IPS-NIHi11 (cell line): ENCODE data around the gene BLCAP.
"Not testable (repeated sequence)": the region's sequence is repeated elsewhere in the genome, so short reads cannot be mapped to it uniquely, and the experiment has no call there.

Experiments
- DNase-seq: peaks from one replicate; pipeline ENCODE4 v3.0.0; 2012; ENCODE audit warnings: mixed read lengths, low spot score

Gene BLCAP, protein sequence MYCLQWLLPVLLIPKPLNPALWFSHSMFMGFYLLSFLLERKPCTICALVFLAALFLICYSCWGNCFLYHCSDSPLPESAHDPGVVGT

DNA sequence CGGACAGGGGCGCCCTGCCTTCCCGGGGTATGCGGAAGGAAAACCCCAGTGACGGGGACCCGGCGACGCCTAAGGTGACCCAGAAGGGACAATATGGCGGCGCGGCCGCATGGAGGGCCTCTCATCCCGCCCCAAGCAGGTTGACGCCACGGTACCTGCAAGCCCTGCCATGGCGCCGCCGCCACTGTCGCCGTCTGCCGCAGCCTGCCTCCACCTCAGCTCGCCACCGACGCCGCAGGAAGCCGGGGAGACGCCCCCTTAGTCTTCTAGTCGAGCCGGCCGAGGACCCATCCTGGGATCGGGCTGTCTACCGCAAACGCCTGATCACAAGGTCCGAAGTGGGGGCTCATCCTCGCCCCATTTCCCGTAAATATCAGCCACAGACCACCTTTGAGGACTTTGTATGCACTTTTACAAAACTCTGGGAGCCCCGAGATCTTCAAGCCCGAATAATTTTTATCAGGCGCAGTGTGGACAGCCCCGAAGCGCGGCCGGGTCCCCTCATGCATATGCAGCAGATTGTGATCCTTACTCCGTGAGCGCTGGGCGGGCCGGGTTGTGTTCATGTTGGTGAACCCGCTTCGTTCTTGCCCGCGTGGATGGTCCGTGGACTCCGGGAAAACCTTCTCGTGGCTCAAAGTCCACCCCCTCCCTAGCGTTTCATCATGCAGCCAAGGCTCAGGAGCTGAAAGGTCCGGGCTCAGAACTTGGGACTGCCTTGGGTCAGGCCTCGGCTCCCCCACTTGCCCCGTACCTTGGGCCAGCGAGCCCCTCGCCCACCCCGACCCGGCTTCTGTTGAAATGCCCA, at the start of gene BLCAP:
Gene BLCAP (minus strand): TSS at position 239 of the 808 bp plus-strand sequence. CDS start 8,702 bp downstream, outside the sequence.
- peak; percentile 96 for DNase-seq

DNA sequence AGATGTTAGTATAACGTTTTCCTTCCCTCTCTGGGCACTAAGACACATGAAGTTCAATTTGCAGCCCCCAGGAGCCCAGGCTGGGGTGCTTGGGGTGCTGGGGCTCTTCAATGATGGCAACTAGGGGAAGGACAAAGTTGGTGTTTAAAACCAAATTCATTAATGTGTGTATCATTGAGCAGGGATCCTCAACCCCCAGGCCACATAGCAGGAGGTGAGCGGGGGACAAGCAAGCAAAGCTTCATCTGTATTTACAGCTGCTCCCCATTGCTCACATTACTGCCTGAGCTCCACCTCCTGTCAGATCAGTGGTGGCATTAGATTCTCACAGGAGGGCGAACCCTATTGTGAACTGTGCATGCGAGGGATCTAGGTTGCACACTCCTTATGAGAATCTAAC, 49.8 kb upstream of the BLCAP start:
- not testable (repeated sequence) for DNase-seq

DNA sequence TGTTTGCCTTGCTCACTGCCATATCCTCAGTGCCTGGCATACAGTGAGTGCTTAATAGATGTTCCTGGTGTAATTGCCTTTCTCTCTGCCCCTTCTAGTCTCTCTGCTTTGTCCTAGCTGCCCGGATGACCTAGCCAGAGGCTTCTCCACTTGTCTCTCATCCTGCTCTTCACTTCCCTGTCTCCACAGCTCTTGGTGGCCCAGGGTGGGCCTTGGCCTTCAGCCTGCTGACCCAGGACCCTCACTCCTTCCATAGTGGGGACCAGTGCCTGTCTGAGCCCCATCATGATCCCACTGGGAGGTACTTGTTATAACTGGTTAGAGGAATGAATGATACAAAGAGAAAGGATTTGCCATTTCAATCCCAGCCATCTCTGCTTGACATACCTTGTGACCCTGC, 49.2 kb upstream of the BLCAP start:
- DNase-seq = no peak

DNA sequence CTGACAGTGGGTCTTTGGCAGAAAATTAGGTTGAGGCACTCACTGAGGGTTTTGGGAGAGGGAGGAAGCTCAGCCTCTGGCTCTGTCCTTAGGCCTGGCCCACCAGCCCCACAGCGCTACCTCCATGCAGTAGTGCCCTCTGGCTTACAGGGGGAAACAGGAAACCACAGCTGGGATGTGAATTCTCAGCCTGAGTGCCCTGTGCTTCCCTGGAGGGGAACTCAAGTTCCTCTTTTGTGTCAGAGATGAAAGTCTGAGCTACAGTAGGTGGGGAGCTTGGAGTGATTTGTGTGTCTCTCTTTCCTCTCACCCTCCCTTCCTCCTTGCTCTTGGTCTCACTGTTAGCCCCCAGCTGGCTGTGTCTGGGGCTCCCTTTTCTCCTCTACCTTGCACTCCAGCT, 48.2 kb upstream of the BLCAP start:
- DNase-seq = peak; percentile 59

DNA sequence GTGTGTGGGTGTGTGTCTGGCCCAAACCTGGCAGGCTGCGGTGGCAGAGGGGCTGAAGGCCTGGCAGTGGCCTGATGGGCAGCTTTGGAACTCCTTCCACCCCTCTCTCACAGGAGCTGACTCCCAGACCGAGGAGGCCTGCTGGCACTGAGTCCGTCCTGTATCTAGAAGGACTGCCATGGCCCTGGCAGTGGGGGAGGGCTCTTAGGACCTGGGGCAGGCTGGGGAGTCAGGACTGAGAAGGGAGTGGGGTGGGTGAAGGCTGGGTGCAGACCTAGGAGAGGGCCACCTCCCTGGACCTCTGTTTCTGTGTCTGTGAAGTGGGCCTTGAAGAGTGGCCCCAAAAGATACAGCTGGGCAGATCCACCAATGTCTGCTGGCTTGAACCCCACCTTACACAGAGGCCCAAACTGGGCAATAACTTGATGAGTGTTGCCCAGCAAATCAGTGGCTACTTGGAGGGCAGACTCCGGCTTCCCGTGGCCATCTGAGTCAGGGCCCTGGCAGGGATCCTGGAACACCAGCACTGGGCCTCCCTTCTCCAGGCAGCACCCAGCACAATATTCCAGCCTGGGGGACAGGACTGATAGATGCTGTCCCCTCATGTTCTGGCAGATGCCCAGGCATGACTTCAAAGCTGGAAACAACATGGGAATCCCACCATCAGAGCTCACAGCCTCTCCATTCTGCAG, 46.7 kb upstream of the BLCAP start:
- DNase-seq = no peak

DNA sequence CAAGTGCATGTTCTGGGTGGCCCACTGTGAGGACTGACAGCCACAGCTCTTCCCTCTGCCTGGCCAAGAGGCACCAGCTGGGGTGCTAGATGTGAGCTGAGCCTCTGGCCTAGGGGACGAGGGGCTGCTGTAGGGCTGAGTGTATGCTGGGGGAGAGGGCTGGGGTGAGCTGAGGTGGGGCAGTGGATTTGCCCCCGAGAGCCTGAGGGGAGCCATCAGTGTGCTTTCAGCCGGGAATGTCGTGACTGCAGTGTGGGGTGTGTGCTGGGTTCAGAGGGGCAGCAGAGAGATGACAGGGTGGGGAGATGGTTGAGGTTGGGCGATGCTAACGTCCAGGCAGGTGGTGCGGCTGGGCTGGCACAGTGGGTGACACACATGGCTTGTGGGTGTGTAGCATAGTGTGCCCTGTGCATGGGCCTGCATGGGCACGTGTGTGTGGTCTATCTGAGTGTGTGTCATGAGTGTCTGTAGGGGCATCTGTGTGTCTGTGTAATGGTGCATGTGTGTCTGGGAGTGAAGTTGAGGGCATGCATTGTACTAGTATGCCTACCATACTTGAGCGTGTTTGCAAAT, 46.0 kb upstream of the BLCAP start:
- DNase-seq = no peak

DNA sequence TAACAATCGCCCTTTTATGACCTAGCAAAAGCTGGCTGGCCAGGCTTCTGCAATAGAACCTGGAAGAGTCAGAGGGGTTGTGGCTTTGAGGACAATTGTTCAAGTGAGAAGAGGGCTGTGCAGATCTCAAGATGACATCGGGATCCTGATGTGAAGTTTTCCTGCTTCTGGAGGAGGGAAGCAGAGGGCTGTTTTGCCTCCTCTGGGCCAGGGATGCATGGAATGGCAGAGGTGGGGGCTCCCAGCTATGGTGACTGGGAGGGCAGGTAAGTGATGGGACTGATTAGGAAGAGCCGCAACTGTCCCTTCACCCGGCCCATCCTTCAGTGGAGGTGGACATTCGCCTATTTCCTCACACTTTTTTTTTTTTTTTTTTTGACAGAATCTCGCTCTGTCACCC, 43.4 kb upstream of the BLCAP start:
- DNase-seq = no peak

DNA sequence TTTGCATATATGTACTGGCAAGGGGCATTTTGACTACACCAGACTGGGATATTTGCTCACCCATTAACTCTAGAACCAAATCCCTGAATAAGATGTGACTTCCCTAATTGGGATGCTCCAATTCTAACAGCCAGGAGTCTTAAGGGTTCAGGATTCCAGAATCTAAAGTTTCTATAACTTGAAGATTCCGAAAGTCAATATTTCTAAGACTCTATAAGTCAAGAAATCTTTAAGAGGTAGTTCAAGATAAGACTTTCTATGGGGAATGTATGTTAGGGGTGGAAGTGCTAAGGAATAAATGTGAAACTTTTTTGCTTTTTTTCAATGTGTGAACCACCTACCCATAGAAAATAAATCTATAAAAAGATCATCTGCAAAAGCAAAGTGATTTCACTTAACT, 42.7 kb upstream of the BLCAP start:
- no peak for DNase-seq

DNA sequence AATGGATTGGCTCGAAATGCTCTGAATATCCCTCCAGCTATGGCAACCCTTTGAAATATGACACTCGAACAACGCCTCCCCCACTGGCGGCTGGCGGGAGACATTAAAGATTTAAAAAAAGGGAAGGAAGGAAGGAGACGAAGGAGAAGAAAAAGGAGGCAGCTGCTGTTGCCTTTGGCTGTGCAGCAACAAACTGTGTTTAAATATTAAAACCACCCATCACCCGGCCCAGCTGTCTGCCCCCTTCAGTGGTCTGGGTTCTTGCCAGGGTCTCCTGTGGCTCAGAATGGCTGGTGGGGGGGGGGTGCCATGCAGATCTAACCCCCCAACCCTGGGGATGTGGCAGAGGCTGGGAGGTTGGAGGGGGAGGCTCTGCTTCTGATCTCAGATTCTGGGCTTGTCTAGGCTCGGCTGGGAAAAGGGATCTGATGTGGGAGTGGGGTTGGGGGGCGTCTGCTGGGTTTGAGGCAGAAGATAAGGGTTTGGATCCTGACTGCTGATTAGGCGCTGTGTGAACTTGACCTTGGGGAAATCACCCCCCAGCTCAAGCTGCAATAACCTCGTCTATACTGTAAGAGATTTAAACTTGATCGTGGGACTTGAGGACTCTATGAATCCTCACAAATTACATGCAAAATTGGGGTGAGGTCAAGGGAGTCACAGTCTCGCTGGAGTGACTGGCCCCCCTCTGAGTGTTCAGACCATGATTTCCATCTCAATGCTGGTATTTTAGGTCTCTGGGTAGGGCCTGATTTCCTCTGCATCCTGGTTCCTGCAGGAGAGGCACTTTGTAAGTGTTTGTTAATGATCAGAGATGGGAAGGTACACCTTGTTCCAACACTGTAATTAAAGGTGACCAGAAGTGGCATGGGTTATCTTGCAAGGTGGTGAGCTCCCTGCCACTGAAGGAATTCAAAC, 40.3 kb upstream of the BLCAP start:
- peak; percentile 58 for DNase-seq

DNA sequence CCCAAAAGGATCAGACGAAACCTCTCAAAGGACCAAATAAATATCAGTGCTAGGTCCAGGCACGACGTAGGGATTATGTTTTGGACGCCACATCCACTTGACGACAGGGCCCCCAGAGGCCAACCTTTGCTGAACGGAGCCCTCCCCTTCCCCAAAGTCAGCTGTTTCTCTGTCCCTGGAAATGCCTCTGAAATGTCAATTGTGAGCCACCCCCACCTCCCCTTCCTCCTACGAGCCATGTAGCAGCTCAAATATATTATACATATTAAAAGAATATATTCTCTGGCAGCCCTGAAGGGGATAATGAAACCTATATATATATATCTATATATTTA, 39.6 kb upstream of the BLCAP start:
- no peak for DNase-seq

DNA sequence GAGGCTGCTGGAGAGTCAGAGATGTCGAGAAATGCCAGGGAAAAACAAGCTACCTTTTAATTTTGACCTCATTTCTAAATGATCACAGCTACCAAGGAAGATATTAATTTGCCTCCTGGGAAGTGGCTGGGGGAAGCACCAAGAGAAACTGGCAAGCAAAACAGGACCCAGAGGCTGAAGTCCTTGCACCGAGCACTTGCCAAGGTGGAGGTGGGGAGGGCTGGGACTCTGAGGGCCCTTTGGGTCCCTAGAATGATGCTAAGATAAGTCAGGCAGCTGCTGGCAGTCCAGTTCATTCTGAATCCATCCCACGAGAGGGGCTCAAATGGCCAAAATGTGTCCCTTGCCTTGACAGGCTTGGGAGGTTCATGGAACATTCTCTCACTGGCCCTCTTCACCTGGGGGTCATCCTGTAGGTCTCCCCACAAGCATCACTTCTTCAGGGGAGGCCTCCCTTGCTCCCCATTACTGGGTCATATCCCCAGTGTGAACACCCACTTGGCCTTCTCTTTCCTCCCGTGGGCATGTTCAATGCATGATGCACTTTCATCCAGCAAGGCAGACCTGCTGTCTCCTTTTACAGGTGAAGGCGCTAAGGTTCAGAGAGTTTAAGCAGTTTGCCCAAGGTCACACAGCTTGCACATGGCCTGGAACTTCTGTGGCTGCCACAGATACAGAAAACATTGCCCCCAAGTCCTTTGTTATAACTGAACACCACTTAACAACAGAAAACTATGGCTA, 39.1 kb upstream of the BLCAP start:
- no peak for DNase-seq

DNA sequence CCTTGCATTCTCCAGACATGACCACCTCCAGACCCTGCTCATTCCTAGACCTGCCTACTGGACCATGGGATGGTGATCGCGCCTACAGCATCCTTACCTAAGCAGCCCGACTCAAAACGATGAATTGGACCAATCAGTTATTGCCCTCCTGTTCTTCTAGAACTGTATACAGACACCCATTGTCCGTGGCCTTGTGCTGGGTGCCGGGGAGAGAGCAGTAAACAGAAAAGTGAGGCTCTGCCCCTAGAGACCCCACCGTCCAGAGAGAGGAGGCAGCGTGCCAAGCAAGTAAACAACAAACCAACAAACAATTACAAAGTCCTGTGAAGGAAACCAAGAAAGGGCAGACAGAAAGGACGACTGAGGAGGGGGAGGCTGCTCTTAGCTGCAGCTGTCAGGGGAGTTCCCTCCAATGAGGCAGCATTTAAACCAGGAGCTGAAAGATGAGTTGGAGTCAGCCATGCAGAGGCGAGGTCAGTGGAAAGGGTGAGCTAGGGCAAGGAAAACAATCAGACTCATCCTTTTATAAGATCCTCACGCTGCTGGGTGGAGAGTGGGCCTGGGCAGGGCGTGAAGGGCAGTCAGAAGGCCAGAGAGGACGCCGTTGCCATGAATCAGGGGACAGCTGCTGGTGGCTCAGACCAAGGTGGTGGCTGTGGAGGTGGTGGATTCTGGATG, 37.6 kb upstream of the BLCAP start:
- DNase-seq = no peak

DNA sequence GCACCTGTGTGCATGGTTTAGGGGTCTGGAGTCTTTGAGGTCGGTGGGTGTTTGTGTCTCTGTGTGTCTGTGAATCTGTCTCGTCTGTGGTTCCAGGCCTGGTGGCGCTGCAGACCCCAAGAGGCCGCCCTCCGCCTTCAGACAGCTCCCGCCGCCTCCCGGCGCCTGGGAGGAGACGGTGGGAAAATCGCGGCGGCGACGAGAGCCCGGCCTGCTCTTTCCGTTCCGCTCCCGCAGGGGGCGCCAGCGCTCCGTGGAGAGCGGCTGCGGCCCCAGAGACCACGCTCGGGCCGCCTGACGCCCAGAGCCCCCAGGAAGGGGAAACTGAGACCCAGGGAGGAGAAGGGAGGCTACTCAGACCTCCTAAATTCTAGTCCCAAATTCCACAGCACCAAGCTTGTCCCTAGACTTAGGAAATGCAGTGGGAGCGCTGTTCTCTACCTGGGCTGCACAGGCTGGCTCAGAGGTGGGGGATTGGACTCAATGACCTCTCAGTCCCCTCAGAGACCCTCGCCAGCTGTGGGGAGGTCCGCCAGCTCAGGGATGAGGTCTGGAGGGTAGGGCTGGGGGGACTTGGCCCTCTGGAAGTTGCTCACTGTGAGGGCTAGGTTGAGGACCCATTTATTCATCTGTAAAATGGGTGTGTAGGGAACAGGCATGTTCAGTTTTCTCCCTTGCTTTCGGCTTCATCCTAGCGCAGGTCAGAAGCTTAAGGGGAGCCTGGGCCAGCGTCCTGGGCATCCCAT, 36.9 kb upstream of the BLCAP start:
- DNase-seq = peak; percentile 91

DNA sequence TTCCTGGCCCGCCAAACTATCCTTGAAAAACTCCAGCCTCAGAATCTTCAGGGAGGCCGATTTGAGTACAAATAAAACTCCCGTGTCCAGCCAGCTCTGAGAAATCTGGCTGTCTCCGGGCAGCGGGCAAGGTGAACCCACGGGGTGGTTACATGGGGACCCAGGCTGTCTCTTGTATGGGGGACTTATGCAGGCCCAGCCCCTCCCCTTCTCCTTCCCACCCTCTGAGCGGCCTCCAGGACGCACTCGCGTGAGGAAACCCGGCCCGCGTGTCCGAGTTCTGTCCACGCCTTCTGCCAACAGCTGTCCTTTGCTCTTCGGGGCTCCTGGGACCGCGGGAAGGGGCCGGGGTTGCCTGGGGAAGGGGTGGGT, 36.3 kb upstream of the BLCAP start:
- DNase-seq = no peak

DNA sequence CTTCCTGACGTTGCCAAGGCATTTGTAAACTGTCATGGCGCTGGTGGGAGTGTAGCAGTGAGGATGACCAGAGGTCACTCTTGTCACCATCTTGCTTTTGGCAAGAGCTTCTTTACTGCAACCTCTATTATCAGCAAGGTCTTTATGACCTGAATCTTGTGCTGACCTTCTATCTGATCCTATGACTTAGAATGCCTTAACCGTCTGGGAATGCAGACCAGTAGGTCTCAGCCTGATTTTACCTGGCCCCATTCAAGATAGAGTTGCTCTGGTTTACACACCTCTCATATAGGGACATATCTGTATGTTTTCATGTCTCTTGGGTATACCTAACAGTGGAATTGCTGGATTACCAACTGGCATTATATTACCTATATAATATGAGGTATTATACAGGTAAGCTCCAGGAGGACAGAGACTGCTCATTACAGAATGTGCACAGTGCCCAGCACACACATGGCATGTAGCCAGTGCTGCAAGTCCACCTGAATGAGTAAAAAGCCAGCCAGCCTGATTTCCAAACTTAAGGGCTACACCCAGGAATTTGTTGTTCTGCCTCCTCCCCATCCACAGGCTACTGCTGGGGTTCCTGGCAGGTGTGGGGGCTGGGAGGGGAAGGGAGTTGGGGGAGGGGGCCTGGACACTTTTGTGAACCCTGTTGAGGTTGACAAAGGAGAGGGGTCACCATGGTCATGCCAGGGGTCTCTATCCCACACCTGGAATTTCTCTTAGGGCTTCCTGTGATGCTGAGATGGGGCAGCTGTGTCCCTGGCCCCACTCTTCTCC, 35.2 kb upstream of the BLCAP start:
- no peak for DNase-seq

DNA sequence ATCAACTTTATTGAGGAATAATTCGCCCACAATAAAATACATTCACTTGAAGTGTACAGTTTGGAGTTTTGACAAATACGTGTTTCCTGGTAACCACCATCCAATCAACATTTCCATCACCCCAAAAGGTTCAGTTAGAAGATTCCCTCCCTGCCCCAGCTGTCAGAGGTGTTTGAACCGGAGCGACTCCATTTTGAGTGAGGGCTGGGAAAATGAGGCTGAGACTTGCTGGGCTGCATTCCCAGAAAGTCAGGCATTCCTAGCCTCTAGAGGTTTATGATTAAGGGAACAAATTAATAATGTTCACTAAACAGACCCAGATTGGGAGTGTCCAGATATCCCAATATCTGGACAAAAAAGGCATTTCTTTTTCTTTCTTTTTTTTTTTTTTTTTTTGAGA, 33.0 kb upstream of the BLCAP start:
- DNase-seq = no peak

DNA sequence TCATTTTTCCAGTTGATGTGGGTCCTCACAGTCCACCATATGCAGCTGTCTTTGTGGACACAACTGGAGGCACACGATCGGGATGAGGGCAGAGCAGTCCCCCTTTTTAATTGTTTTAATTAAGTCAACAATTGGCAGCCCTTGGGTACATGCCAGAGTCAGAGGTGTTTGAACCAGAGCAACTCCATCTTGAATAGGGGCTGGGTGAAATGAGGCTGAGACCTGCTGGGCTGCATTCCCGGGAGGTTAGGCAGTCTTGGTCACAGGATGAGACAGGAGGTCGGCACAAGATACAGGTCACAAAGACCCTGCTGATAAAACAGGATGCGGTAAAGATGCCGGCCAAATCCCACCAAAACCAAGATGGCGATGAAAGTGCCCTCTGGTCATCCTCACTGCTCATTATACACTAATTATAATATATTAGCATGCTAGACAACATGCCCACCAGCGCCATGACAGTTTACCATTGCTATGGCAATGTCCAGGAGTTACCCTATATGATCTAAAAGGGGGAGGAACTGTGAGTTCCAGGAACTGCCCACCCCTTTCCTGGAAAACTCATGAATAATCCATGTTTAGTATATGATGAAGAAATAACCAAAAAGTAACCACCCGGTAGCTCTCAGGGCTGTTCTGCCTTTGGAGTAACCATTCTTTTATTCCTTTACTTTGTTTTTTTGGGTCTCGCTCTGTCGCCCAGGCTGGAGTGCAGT, 31.8 kb upstream of the BLCAP start:
- DNase-seq = no peak

DNA sequence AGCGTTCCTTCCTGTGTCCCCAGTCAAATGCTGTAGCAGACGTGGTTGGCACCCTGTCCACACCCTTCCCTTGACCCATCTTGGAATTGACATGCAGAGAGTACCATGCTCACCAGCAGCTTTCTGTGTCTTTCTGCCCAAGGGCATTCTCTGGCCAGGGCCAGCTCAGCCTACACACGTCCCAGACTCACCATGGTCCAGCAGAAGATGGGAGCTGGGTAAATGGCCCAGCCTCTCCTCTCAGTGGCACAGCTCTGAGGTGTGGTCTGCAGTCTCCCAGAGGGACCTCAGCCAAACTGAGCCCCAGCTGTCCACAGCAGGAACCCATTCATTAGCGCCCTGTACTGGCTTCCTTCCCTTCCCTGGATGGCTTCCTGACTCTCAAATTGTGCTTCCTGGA, 31.1 kb upstream of the BLCAP start:
- no peak for DNase-seq

DNA sequence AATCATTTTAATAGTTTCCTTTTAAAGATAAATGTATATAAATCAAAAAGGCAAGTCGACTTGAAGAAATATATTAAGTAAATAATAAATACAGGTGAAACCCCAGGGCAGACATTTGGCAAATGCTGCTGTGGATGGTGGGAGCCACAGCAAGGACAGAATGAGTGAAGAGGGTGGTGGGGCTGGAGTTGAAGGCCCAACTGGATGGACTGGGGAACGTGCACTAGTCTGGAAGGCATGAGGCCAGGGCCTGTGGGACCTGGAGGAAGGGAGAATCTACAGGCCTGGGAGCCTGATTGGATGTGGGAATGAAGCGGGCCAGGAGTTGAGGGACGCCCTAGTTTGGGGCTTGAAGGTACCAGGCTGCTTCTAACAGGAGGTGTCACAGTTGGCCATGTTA, 30.6 kb upstream of the BLCAP start:
- DNase-seq = no peak
